K562 (cell line): Measurements from ENCODE around the gene MRPL16. TPM values are rescaled to one million over a fixed set of nuclear protein-coding genes. Genes with fewer than 3 reads are reported as not detected.

Experiments used
- ATAC-seq: fragments of 200-7000 bp; cut with Tn5 transposase; 3 replicates; pipeline ENCODE4 v1.9.1; 2020; ENCODE audit warnings: moderate library complexity
- BruUV-seq: library from RNA; stranded (reverse); fragments of 400-500 nt; replicated peaks from 2 replicates; lab custom pipeline; 2021; lab: Mats Ljungman, UMichigan
- CTCF ChIA-PET: fragments of 300-600 bp; formaldehyde crosslinking; extraction: SDS; loops from one replicate; lab custom pipeline; 2021; ENCODE audit warnings: low intra/inter-chr PET ratio; lab: Yijun Ruan, JAX
- POLR2A ChIA-PET: fragments of 300-600, 350-650 bp; sonication (Branson Sonifier 250); formaldehyde crosslinking; extraction: SDS; loops from one replicate; lab custom pipeline; 2021; ENCODE audit warnings: antibody characterized with exemption, inconsistent platforms; lab: Yijun Ruan, JAX
- DNase-seq, 4 experiments: peaks; one replicate each; pipeline versions ENCODE4 v3.0.0 to v3.0.0-alpha.2; 2011 to 2018; ENCODE audit warnings: low spot score in 3 of 4, mixed read lengths in 3 of 4; ENCODE audit errors: extremely low read depth in 1 of 4
- FAIRE-seq: peaks from 2 replicates; lab custom pipeline; 2011; peaks lifted over from hg19 to GRCh38; lab: Jason Lieb, UNC
- H2AFZ ChIP-seq: 2 replicates; pipeline ENCODE4 v1.6.0; 2011; ENCODE audit warnings: low read depth, low read length, control low read depth, inconsistent platforms
- H3K27ac ChIP-seq: fragments of 200-600 bp; 3 replicates; pipeline ENCODE4 v1.8.0; 2011; ENCODE audit warnings: low read depth, mild to moderate bottlenecking, control low read depth, inconsistent platforms, low read length, moderate library complexity, mixed read lengths; ENCODE audit errors: extremely low read depth
- H3K27me3 ChIP-seq, 2 experiments: fragments of 300-600 bp in 1 of 2; 2 replicates in 1 of 2; 3 replicates in 1 of 2; pipeline versions ENCODE4 v1.6.0 to v1.8.0; 2011; ENCODE audit warnings: inconsistent platforms in 2 of 2, low read length in 2 of 2, mild to moderate bottlenecking in 1 of 2, mixed read lengths in 1 of 2, moderate library complexity in 1 of 2; ENCODE audit not compliant: control insufficient read depth in 2 of 2, insufficient read depth in 2 of 2
- H3K36me3 ChIP-seq: fragments of 300-600 bp; 3 replicates; pipeline ENCODE4 v1.8.0; 2011; ENCODE audit warnings: mild to moderate bottlenecking, low read length, inconsistent platforms; ENCODE audit not compliant: control insufficient read depth, insufficient read depth
- H3K4me1 ChIP-seq, 2 experiments: fragments of 200-600 bp in 1 of 2; replicated peaks in 1 of 2; 2 replicates in 1 of 2; 3 replicates in 1 of 2; pipeline versions ENCODE4 v1.5.1 to v1.8.0; 2011; ENCODE audit warnings: inconsistent platforms in 2 of 2, low read length in 2 of 2, mild to moderate bottlenecking in 1 of 2, mixed read lengths in 1 of 2, moderate library complexity in 1 of 2; ENCODE audit not compliant: control insufficient read depth in 2 of 2, insufficient read depth in 2 of 2
- H3K4me2 ChIP-seq: 2 replicates; pipeline ENCODE4 v1.6.1; 2011; ENCODE audit warnings: low read length, control low read depth, inconsistent platforms, mixed read lengths; ENCODE audit not compliant: insufficient read depth
- H3K4me3 ChIP-seq: fragments of 200-600 bp; sonication (generic), shearing (Covaris generic); 2 replicates; pipeline ENCODE4 v1.5.1; 2016; ENCODE audit warnings: control low read depth, inconsistent platforms
- H3K79me2 ChIP-seq: fragments of 200-600 bp; 3 replicates; pipeline ENCODE4 v1.8.0; 2011; ENCODE audit warnings: low read length, inconsistent platforms; ENCODE audit not compliant: control insufficient read depth, insufficient read depth
- H3K9ac ChIP-seq, 2 experiments: 2 replicates each; pipeline versions ENCODE4 v1.6.0 to v1.6.1; 2011; ENCODE audit warnings: low read depth in 2 of 2, low read length in 2 of 2, control low read depth in 1 of 2, inconsistent platforms in 1 of 2, mild to moderate bottlenecking in 1 of 2, mixed read lengths in 1 of 2; ENCODE audit not compliant: insufficient read depth in 1 of 2
- H3K9me1 ChIP-seq: one replicate; pipeline ENCODE4 v1.6.0; 2011; ENCODE audit warnings: inconsistent platforms, mild to moderate bottlenecking, low read length, moderate library complexity; ENCODE audit not compliant: control insufficient read depth, insufficient read depth
- H3K9me3 ChIP-seq: replicated peaks from 2 replicates; pipeline ENCODE4 v1.5.1; 2011; ENCODE audit warnings: low read depth, low read length, inconsistent platforms; ENCODE audit not compliant: control insufficient read depth, insufficient read depth
- H4K20me1 ChIP-seq: replicated peaks from 2 replicates; pipeline ENCODE4 v1.6.1; 2011; ENCODE audit warnings: low read length, inconsistent platforms, mixed read lengths; ENCODE audit not compliant: control insufficient read depth, insufficient read depth
- ARID1B ChIP-seq: fragments of 450-650 bp; IDR thresholded peaks from 2 replicates; pipeline ENCODE4 v1.6.1; 2016; ENCODE audit warnings: antibody characterized with exemption, mild to moderate bottlenecking, inconsistent platforms
- BRD9 ChIP-seq: fragments of 450-650 bp; IDR thresholded peaks from 2 replicates; pipeline ENCODE4 v1.6.1; 2018; ENCODE audit warnings: low read depth; ENCODE audit not compliant: partially characterized antibody
- CREBBP ChIP-seq: IDR thresholded peaks from one replicate; pipeline ENCODE4 v1.6.1; 2012; ENCODE audit warnings: low read depth, mild to moderate bottlenecking, control low read depth, inconsistent platforms, low read length
- E4F1 ChIP-seq: fragments of 250-450 bp; sonication (Bioruptor Pico); IDR thresholded peaks from 2 replicates; pipeline ENCODE4 v1.5.0; 2021; ENCODE audit warnings: mild to moderate bottlenecking, borderline replicate concordance
- EHMT2 ChIP-seq: fragments of 450-650 bp; IDR thresholded peaks from 2 replicates; pipeline ENCODE4 v1.6.1; 2018; ENCODE audit warnings: antibody characterized with exemption
- GTF2F1 ChIP-seq: IDR thresholded peaks from 2 replicates; pipeline ENCODE4 v1.6.1; 2011; ENCODE audit warnings: low read depth, low read length, improper control_type of control experiment
- MYC ChIP-seq, 2 experiments: fragments of 250-450 bp in 1 of 2; sonication (Bioruptor Pico) in 1 of 2; IDR thresholded peaks; 2 replicates each; pipeline versions ENCODE4 v1.5.1 to v1.6.1; 2012 to 2021; ENCODE audit warnings: low read depth in 2 of 2, borderline replicate concordance in 1 of 2, improper control_type of control experiment in 1 of 2, low read length in 1 of 2, mild to moderate bottlenecking in 1 of 2, moderate library complexity in 1 of 2
- NCOA2 ChIP-seq, 2 experiments: fragments of 450-650 bp; IDR thresholded peaks; 2 replicates each; pipeline ENCODE4 v1.6.1; 2018; ENCODE audit warnings: mild to moderate bottlenecking in 2 of 2, moderate library complexity in 1 of 2; ENCODE audit not compliant: partially characterized antibody in 2 of 2
- NFIC ChIP-seq: fragments of 450-650 bp; IDR thresholded peaks from 2 replicates; pipeline ENCODE4 v1.6.1; 2017; ENCODE audit warnings: mild to moderate bottlenecking, inconsistent platforms
- NFIX ChIP-seq: fragments of 250-450 bp; sonication (Bioruptor Pico); IDR thresholded peaks from 2 replicates; pipeline ENCODE4 v1.4.0; 2020; ENCODE audit warnings: low read depth, mild to moderate bottlenecking, moderate library complexity
- RAD21 ChIP-seq, 2 experiments: fragments of 250-450 bp in 1 of 2; fragments of 450-650 bp in 1 of 2; sonication (Bioruptor Pico) in 1 of 2; formaldehyde crosslinking in 1 of 2; IDR thresholded peaks in 1 of 2; conservative IDR thresholded peaks in 1 of 2; 2 replicates each; pipeline versions ENCODE4 v1.4.0 to v1.8.0; 2020 to 2022; ENCODE audit warnings: mild to moderate bottlenecking in 2 of 2, moderate library complexity in 1 of 2
- SMAD1 ChIP-seq: fragments of 150-350 bp; IDR thresholded peaks from 2 replicates; pipeline ENCODE4 v1.6.1; 2014; ENCODE audit warnings: low read length, low read depth; ENCODE audit not compliant: partially characterized antibody
- SRSF9 ChIP-seq: fragments of 200-400 bp; formaldehyde crosslinking; IDR thresholded peaks from 2 replicates; pipeline ENCODE4 v1.6.1; 2017; ENCODE audit warnings: low read depth, low read length, borderline replicate concordance
- ZNF224 ChIP-seq: sonication (generic); formaldehyde crosslinking; IDR thresholded peaks from 2 replicates; pipeline ENCODE4 v1.8.0; 2022; ENCODE audit warnings: mild to moderate bottlenecking, missing genetic modification reagents
- ZNF23 ChIP-seq: fragments of 250-450 bp; sonication (Bioruptor Pico); IDR thresholded peaks from 2 replicates; pipeline ENCODE4 v1.4.0; 2020; ENCODE audit warnings: mild to moderate bottlenecking
- ZNF695 ChIP-seq: fragments of 450-650 bp; formaldehyde crosslinking; IDR thresholded peaks from 2 replicates; pipeline ENCODE4 v1.4.0; 2020; ENCODE audit warnings: mild to moderate bottlenecking, moderate library complexity
- WGBS: fragments of 100-300 bp; shearing (Covaris generic); methylation state at CpG from one replicate; pipeline ENCODE4 v1.1.6; 2016; ENCODE audit warnings: low coverage, mixed read lengths; ENCODE audit not compliant: insufficient coverage; ENCODE audit errors: missing lambda C conversion rate; 5-methylcytosine and 5-hydroxymethylcytosine counted together
- in situ Hi-C: fragments of 300-500 bp; cut with MboI; formaldehyde crosslinking; loops from 4 replicates; pipeline ENCODE4 v1.15.0; 2018; ENCODE audit warnings: inconsistent platforms, mixed read lengths
- intact Hi-C: fragments of 100-400 bp; cut with micrococcal nuclease; formaldehyde crosslinking; loops from 2 replicates; pipeline ENCODE4 v1.14.2; 2022
- polyA plus RNA-seq, 8 experiments: library from polyadenylated mRNA; depleted of rRNA in 4 of 8; stranded (reverse) in 5 of 8; unstranded in 3 of 8; fragments of >200 nt; fragmentation: Nextera tagmentation in 2 of 8; fragmentation: Illumina TruSeq in 1 of 8; extraction: Ambion mirVana in 2 of 8; extraction: Trizol in 1 of 8; gene quantifications; 2 replicates each; pipeline versions ENCODE4 v1.2.1 to v1.2.3, GENCODE V29; 2011 to 2014; ENCODE audit warnings: inconsistent platforms in 1 of 8, missing spikeins in 1 of 8
- total RNA-seq, 7 experiments: library from RNA; depleted of rRNA in 6 of 7; stranded (reverse); fragments of >200 nt in 6 of 7; fragmentation: Illumina TruSeq in 2 of 7; extraction: Trizol in 2 of 7; gene quantifications; 2 replicates each; pipeline versions ENCODE4 v1.2.1 to v1.2.3, GENCODE V29; 2011 to 2021; ENCODE audit warnings: low replicate concordance in 1 of 7

Gene MRPL16
- total and polyA plus RNA-seq, 9 of the 15 experiments (the other 6 are each of a cell fraction or from before 2014, with no cell fraction given): 63.3 to 209 (median 157) TPM

GRCh38 chr11:59842316-59842715 lies 31.7 kb upstream of the MRPL16 start:
- Histone ChIP-seq H4K20me1 (no peaks in the 10 kb centered on the region), H3K36me3 (no peaks in the 10 kb centered on the region), H3K9me1 (no peaks in the 10 kb centered on the region), H3K79me2 (no peaks in the 10 kb centered on the region), H3K27me3 (no peaks in the 10 kb centered on the region), H3K4me1 (peaks cover 4 to 38% of the 10 kb centered on the region in 2 experiments; a peak in 4 of 5 replicates), H3K4me3 (no peak overlapping the region), H2AFZ (peak overlapping the region; percentile 69), H3K9me3 (no peaks in the 10 kb centered on the region), H3K27ac (no peak overlapping the region), H3K4me2 (peak overlapping the region; percentile 70), H3K9ac (peak overlapping the region; percentile 15 to 76; a peak in 2 of 4 replicates)
- ATAC-seq: peak; percentile 47
- TF ChIP-seq NFIX (CRISPR knock-in tag): peak; percentile 100
- peak; percentile 35 for TF ChIP-seq ARID1B
- TF ChIP-seq E4F1 (CRISPR knock-in tag): no peak
- no peak for TF ChIP-seq BRD9
- TF ChIP-seq SMAD1: peak; percentile 99
- peak in 1 of 2 experiments; percentile 59; a peak in 2 of 4 replicates for TF ChIP-seq RAD21 (CRISPR knock-in tag; conservative IDR thresholded peaks at IDR 0.05 in 1 of 2, IDR thresholded peaks at IDR 0.05 in 1 of 2)
- peak in 1 of 2 experiments; percentile 90 for TF ChIP-seq NCOA2 (IDR thresholded peaks at IDR 0.05; ENCODE audit: partially characterized antibody in 2 of 2)
- no peak for TF ChIP-seq ZNF695 (CRISPR knock-in tag)
- no peak for TF ChIP-seq CREBBP
- TF ChIP-seq MYC (IDR thresholded peaks at IDR 0.05; ENCODE audit: low read depth, low read length): no peak
- no peak for TF ChIP-seq MYC (CRISPR knock-in tag; IDR thresholded peaks at IDR 0.05; ENCODE audit: borderline replicate concordance, low read depth)
- no peak for TF ChIP-seq ZNF23
- 0 out of 2 replicates have a peak, but pooled peaks have one; percentile 43 for TF ChIP-seq GTF2F1
- no peak for TF ChIP-seq ZNF224 (CRISPR knock-in tag)
- peak; percentile 100 for TF ChIP-seq NFIC
- TF ChIP-seq SRSF9: no peak
- 0 out of 2 replicates have a peak, but pooled peaks have one; percentile 6 for TF ChIP-seq EHMT2
- intact Hi-C loops: no loop called here
- in situ Hi-C loops: no loop called here
- peak; percentile 44 to 64 (median 56) for DNase-seq
- WGBS: 15% methylated on average over 12 of the region's 12 CpGs
- POLR2A ChIA-PET: no interaction called here
- BruUV-seq: no TSS peak
- CTCF ChIA-PET: no interaction called here
- FAIRE-seq: no peak
